GM19099 (cell line): Measurements from ENCODE around the gene REEP5.

Source experiments
- POLR2A ChIP-seq: IDR thresholded peaks from 3 replicates; pipeline ENCODE4 v1.6.1; 2011; ENCODE audit warnings: low read depth; ENCODE audit not compliant: insufficient read length; ENCODE audit errors: extremely low read depth

Gene REEP5

GRCh38 chr5:112938286-112938685 lies 16.3 kb upstream of the REEP5 start:
- TF ChIP-seq POLR2A, result no peak

- TF ChIP-seq POLR2A, result no peak
These were observed 13.6 kb upstream of the REEP5 start for GRCh38 chr5:112935675-112936074.

GRCh38 chr5:112934366-112934663 lies 12.3 kb upstream of the REEP5 start:
- TF ChIP-seq POLR2A, result no peak

GRCh38 chr5:112933651-112934365 lies 11.8 kb upstream of the REEP5 start:
- no peak for TF ChIP-seq POLR2A

- TF ChIP-seq POLR2A, result no peak
These were observed 11.1 kb upstream of the REEP5 start for GRCh38 chr5:112933105-112933504.

- TF ChIP-seq POLR2A, result no peak
These were observed 9.4 kb upstream of the REEP5 start for GRCh38 chr5:112931473-112931872.

- no peak for TF ChIP-seq POLR2A
These were observed 8.0 kb upstream of the REEP5 start for GRCh38 chr5:112930082-112930344.

GRCh38 chr5:112929336-112930081 lies 7.5 kb upstream of the REEP5 start:
- TF ChIP-seq POLR2A, result peak; percentile 18

- no peak for TF ChIP-seq POLR2A
These were observed 2.0 kb upstream of the REEP5 start for GRCh38 chr5:112923988-112924387.

GRCh38 chr5:112923148-112923917 lies 1.3 kb upstream of the REEP5 start:
- no peak for TF ChIP-seq POLR2A

GRCh38 chr5:112921026-112921832 lies 798 bp downstream of the REEP5 start:
- TF ChIP-seq POLR2A, result no peak

GRCh38 chr5:112919972-112920371 lies 2.1 kb downstream of the REEP5 start:
- TF ChIP-seq POLR2A, result no peak

- no peak for TF ChIP-seq POLR2A
These were observed 3.3 kb downstream of the REEP5 start for GRCh38 chr5:112918679-112919078.

- no peak for TF ChIP-seq POLR2A
These were observed 3.9 kb downstream of the REEP5 start for GRCh38 chr5:112918136-112918535.

- no peak for TF ChIP-seq POLR2A
These were observed 4.5 kb downstream of the REEP5 start for GRCh38 chr5:112917453-112917995.

GRCh38 chr5:112915831-112916230 lies 6.2 kb downstream of the REEP5 start:
- TF ChIP-seq POLR2A, result no peak

GRCh38 chr5:112914584-112914983 lies 7.4 kb downstream of the REEP5 start:
- no peak for TF ChIP-seq POLR2A
